Activated naive CD8-positive, alpha-beta T cell treated with anti-CD3 and anti-CD28 coated beads, Interleukin-2, amount 50 U/mL, for 24 hours (primary cell): ENCODE measurements around the gene PDGFRB.

Experiments used
- ATAC-seq: fragments of 150-1000 bp; cut with Tn5 transposase; one replicate; pipeline ENCODE4 v1.10.0; 2021
- DNase-seq: peaks from one replicate; pipeline ENCODE4 v3.0.0; 2021
- H3K27ac Mint-ChIP-seq: one replicate; pipeline ENCODE4 v1.8.0; 2021; ENCODE audit warnings: mild to moderate bottlenecking, mixed read lengths
- H3K27me3 Mint-ChIP-seq: one replicate; pipeline ENCODE4 v1.8.0; 2021; ENCODE audit warnings: mixed read lengths
- H3K36me3 Mint-ChIP-seq: one replicate; pipeline ENCODE4 v1.8.0; 2021; ENCODE audit warnings: low read depth, mixed read lengths
- H3K4me1 Mint-ChIP-seq: one replicate; pipeline ENCODE4 v1.8.0; 2021; ENCODE audit warnings: mixed read lengths
- H3K4me3 Mint-ChIP-seq: one replicate; pipeline ENCODE4 v1.8.0; 2021; ENCODE audit warnings: mild to moderate bottlenecking, moderate library complexity, mixed read lengths
- H3K9me3 Mint-ChIP-seq: one replicate; pipeline ENCODE4 v1.8.0; 2021; ENCODE audit warnings: mixed read lengths

PDGFRB gene

GRCh38 chr5:150188146-150188842 is 32.6 kb upstream of the PDGFRB start:
- no peak for DNase-seq
- peaks cover 27% of the 10 kb centered on the region for H3K27me3 Mint-ChIP-seq

GRCh38 chr5:150186897-150187296 is 31.3 kb upstream of the PDGFRB start:
- Mint-ChIP-seq H3K9me3 (no peaks in the 10 kb centered on the region), H3K27me3 (peaks cover 25% of the 10 kb centered on the region), H3K4me3 (no peak overlapping the region), H3K36me3 (no peaks in the 10 kb centered on the region), H3K4me1 (no peaks in the 10 kb centered on the region), H3K27ac (no peak overlapping the region)
- ATAC-seq: no peak
- no peak for DNase-seq

More at GRCh38 chr5:150188146-150188842, 32.6 kb upstream of the PDGFRB start:
- ATAC-seq: no peak
- H3K27ac Mint-ChIP-seq: no peak overlapping the region
- H3K4me3 Mint-ChIP-seq: no peak overlapping the region
- no peaks in the 10 kb centered on the region for H3K4me1 Mint-ChIP-seq
- H3K9me3 Mint-ChIP-seq: no peaks in the 10 kb centered on the region
- no peaks in the 10 kb centered on the region for H3K36me3 Mint-ChIP-seq

DNA sequence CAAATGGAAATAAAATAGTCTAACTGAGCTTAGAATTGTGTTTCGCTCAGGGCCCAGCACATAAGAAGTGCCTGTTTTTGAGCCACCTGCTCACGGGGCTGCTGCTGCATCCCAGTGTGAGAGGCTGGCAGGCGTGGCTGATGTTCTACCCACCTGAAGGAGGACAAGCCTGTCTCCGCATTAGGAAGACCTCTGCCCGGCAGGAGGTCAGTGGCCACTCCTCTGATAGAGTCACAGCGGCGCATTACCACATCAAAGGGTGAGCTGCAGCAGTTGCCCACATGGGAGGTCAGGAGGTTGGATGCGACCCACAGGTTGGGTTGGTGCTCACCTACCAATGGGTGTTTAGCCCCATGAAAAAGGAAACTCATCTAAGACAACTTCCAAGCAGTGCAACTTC is 30.5 kb upstream of the PDGFRB start:
- H3K4me3 Mint-ChIP-seq: no peak overlapping the region
- ATAC-seq: no peak
- no peaks in the 10 kb centered on the region for H3K9me3 Mint-ChIP-seq
- H3K36me3 Mint-ChIP-seq: no peaks in the 10 kb centered on the region
- H3K27ac Mint-ChIP-seq: no peak overlapping the region
- peaks cover 20% of the 10 kb centered on the region for H3K27me3 Mint-ChIP-seq
- H3K4me1 Mint-ChIP-seq: no peaks in the 10 kb centered on the region
- no peak for DNase-seq

GRCh38 chr5:150184990-150185912 is 29.6 kb upstream of the PDGFRB start:
- Mint-ChIP-seq H3K27me3 (peaks cover 14% of the 10 kb centered on the region), H3K27ac (no peak overlapping the region), H3K36me3 (no peaks in the 10 kb centered on the region), H3K4me3 (no peak overlapping the region), H3K4me1 (no peaks in the 10 kb centered on the region), H3K9me3 (no peaks in the 10 kb centered on the region)
- DNase-seq (no peak), ATAC-seq (no peak)

GRCh38 chr5:150184006-150184405 is 28.4 kb upstream of the PDGFRB start:
- no peak overlapping the region for H3K27ac Mint-ChIP-seq
- no peaks in the 10 kb centered on the region for H3K36me3 Mint-ChIP-seq
- no peak overlapping the region for H3K4me3 Mint-ChIP-seq
- H3K27me3 Mint-ChIP-seq: peaks cover 6% of the 10 kb centered on the region
- no peaks in the 10 kb centered on the region for H3K4me1 Mint-ChIP-seq
- no peaks in the 10 kb centered on the region for H3K9me3 Mint-ChIP-seq
- no peak for DNase-seq
- no peak for ATAC-seq

- Mint-ChIP-seq H3K27ac (no peak overlapping the region), H3K9me3 (no peaks in the 10 kb centered on the region), H3K4me1 (no peaks in the 10 kb centered on the region), H3K4me3 (no peak overlapping the region), H3K36me3 (no peaks in the 10 kb centered on the region), H3K27me3 (peaks cover 5% of the 10 kb centered on the region)
- no peak for ATAC-seq
- no peak for DNase-seq
These were observed 27.8 kb upstream of the PDGFRB start for GRCh38 chr5:150183436-150183835.

GRCh38 chr5:150182774-150183173 is 27.1 kb upstream of the PDGFRB start:
- no peaks in the 10 kb centered on the region for H3K4me1 Mint-ChIP-seq
- H3K36me3 Mint-ChIP-seq: no peaks in the 10 kb centered on the region
- H3K4me3 Mint-ChIP-seq: no peak overlapping the region
- ATAC-seq (no peak), DNase-seq (no peak)
- H3K9me3 Mint-ChIP-seq: no peaks in the 10 kb centered on the region
- H3K27ac Mint-ChIP-seq: no peak overlapping the region
- peaks cover 3% of the 10 kb centered on the region for H3K27me3 Mint-ChIP-seq

DNA sequence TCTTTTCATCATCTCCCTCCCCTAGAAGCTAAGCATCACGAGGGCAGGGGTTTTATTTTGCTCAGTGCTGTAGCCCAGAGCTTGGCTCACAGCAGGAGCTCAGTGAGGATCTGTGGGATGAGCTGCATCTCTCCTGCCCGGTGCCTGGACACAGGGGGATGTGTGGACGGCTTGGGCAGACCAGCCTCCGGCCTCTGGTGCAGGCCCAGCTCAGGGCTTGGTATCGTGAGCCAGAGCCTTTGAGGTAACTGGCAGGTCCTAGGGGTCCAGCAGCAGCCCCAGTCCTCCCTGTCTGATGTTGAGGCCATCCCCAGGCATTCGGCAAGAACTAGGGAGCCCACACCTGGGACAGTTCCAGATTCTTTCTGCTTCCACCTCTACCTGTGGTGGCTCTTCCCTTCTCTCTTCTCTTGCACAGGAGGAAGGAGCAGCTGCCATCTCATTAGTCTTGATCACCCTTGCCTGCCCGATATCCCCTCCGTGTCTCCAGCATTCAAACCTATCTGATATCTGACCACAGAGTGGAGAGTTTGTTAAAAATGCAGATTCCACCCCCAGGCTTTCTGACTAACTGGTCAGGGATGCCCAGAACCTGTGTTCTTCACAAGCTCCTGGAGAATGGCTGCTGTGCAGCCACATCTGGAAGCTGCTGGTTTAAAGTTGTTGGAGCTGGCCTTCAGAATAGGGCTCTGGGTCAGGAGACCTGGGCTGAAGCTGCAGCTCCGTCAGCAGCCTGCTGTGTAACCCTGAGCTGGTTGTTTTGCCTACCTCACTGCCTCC is 26.3 kb upstream of the PDGFRB start:
- H3K27me3 Mint-ChIP-seq: no peaks in the 10 kb centered on the region
- ATAC-seq (no peak), DNase-seq (no peak)
- no peaks in the 10 kb centered on the region for H3K9me3 Mint-ChIP-seq
- no peak overlapping the region for H3K27ac Mint-ChIP-seq
- H3K36me3 Mint-ChIP-seq: no peaks in the 10 kb centered on the region
- no peaks in the 10 kb centered on the region for H3K4me1 Mint-ChIP-seq
- H3K4me3 Mint-ChIP-seq: no peak overlapping the region

- Mint-ChIP-seq H3K27me3 (no peaks in the 10 kb centered on the region), H3K36me3 (no peaks in the 10 kb centered on the region), H3K9me3 (no peaks in the 10 kb centered on the region), H3K27ac (no peak overlapping the region), H3K4me1 (no peaks in the 10 kb centered on the region), H3K4me3 (no peak overlapping the region)
- DNase-seq (no peak), ATAC-seq (no peak)
These were observed 25.4 kb upstream of the PDGFRB start for GRCh38 chr5:150181027-150181426.

GRCh38 chr5:150180241-150181026 is 24.8 kb upstream of the PDGFRB start:
- DNase-seq: no peak
- Mint-ChIP-seq H3K4me3 (no peak overlapping the region), H3K27me3 (peaks cover 3% of the 10 kb centered on the region), H3K27ac (no peak overlapping the region), H3K4me1 (no peaks in the 10 kb centered on the region), H3K9me3 (no peaks in the 10 kb centered on the region), H3K36me3 (no peaks in the 10 kb centered on the region)
- no peak for ATAC-seq

DNA sequence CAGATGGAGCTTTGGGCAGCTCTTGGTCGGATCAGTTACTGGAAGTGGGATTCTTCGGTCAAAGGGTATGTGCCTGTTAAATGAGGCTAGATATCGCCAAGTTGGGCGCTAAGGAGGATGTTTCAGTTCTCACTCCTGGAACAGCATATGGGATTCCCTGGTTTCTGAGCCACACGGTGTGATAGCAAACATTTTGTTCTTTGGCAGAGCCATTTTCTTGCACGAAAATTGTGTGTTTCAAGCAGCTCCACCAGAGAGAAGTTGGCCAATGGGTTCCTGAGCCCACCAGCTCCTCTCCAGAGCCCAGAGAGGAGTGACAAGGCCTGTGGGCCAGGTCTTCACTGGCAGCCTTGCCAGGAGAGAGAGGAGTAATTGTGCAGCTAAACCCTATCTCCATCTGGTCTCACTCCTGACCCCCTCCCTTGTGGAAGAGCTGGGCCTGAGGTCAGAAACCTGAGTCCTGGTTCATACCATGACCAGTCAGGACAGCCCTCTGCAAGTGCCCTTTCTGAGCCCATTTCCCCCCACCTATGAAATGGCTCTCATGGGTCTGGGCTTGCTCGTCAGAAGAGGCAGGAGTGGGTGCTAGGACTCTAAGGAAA is 23.5 kb upstream of the PDGFRB start:
- no peak for ATAC-seq
- Mint-ChIP-seq H3K27ac (no peak overlapping the region), H3K9me3 (no peaks in the 10 kb centered on the region), H3K36me3 (no peaks in the 10 kb centered on the region), H3K27me3 (peaks cover 6% of the 10 kb centered on the region), H3K4me3 (no peak overlapping the region), H3K4me1 (no peaks in the 10 kb centered on the region)
- DNase-seq: no peak

GRCh38 chr5:150178262-150178661 is 22.6 kb upstream of the PDGFRB start:
- Mint-ChIP-seq H3K4me1 (no peaks in the 10 kb centered on the region), H3K27ac (no peak overlapping the region), H3K9me3 (no peaks in the 10 kb centered on the region), H3K27me3 (peaks cover 10% of the 10 kb centered on the region), H3K36me3 (no peaks in the 10 kb centered on the region), H3K4me3 (no peak overlapping the region)
- ATAC-seq: no peak
- no peak for DNase-seq

DNA sequence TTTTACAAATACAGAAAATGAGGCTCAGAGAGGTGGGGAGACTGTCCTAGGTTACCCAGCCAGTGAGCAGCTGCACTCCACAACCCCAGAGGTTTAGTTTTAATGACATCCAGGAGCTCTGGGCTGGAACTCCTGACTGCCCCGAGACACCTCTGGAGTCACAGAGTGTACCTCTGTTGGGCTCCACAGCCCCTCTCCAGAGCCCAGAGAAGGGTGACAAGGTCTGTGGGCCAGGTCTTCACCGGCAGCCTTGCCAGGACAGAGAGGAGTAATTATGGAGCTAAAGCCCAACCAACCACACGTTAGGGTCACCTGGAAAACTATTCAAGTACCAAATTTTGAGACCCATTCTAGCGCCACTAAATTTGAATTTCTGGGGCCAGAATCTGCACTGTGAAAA is 22.1 kb upstream of the PDGFRB start:
- Mint-ChIP-seq H3K4me3 (no peak overlapping the region), H3K27me3 (peaks cover 10% of the 10 kb centered on the region), H3K4me1 (no peaks in the 10 kb centered on the region), H3K9me3 (no peaks in the 10 kb centered on the region), H3K36me3 (no peaks in the 10 kb centered on the region), H3K27ac (no peak overlapping the region)
- ATAC-seq (no peak), DNase-seq (no peak)
